HG03575 (cell line): ENCODE measurements around the gene SPATA33.
"Not testable (repeated sequence)": the region's sequence is repeated elsewhere in the genome, so short reads cannot be mapped to it uniquely, and the experiment has no call there.

ENCODE experiments used
- ATAC-seq: cut with Tn5 transposase; IDR thresholded peaks from one replicate; pipeline ENCODE4 v1.9.1; 2021; ENCODE audit not compliant: unreplicated experiment, insufficient number of reproducible peaks, low FRiP score; ENCODE audit errors: extremely low read depth

Gene SPATA33

GRCh38 chr16:89689621-89690020 lies 32.0 kb downstream of the SPATA33 start:
- ATAC-seq, result not testable (repeated sequence)

GRCh38 chr16:89690392-89690901 lies 32.8 kb downstream of the SPATA33 start:
- ATAC-seq, result no peak

GRCh38 chr16:89691231-89691985 lies 33.8 kb downstream of the SPATA33 start:
- ATAC-seq, result no peak

GRCh38 chr16:89691986-89692569 lies 34.4 kb downstream of the SPATA33 start:
- no peak for ATAC-seq

GRCh38 chr16:89693289-89693731 lies 35.7 kb downstream of the SPATA33 start:
- no peak for ATAC-seq

- ATAC-seq, result no peak
These were observed 36.5 kb downstream of the SPATA33 start for GRCh38 chr16:89693931-89694783.

GRCh38 chr16:89694784-89695085 lies 37.1 kb downstream of the SPATA33 start:
- not testable (repeated sequence) for ATAC-seq

- no peak for ATAC-seq
These were observed 37.6 kb downstream of the SPATA33 start for GRCh38 chr16:89695086-89695874.

GRCh38 chr16:89695875-89696669 lies 38.4 kb downstream of the SPATA33 start:
- ATAC-seq, result no peak

GRCh38 chr16:89696670-89697128 lies 39.1 kb downstream of the SPATA33 start:
- no peak for ATAC-seq

GRCh38 chr16:89697161-89697615 lies 39.6 kb downstream of the SPATA33 start:
- ATAC-seq, result no peak

- no peak for ATAC-seq
These were observed 40.1 kb downstream of the SPATA33 start for GRCh38 chr16:89697616-89698331.

- ATAC-seq, result not testable (repeated sequence)
These were observed 41.1 kb downstream of the SPATA33 start for GRCh38 chr16:89698717-89699116.

GRCh38 chr16:89699629-89700099 lies 42.0 kb downstream of the SPATA33 start:
- ATAC-seq, result not testable (repeated sequence)

GRCh38 chr16:89700100-89700648 lies 42.5 kb downstream of the SPATA33 start:
- no peak for ATAC-seq

- no peak for ATAC-seq
These were observed 43.2 kb downstream of the SPATA33 start for GRCh38 chr16:89700649-89701424.
